ENCODE data around the gene CXorf65. TPM values are rescaled to one million over a fixed set of nuclear protein-coding genes. Genes with fewer than 3 reads are reported as not detected.

Gene CXorf65
- total RNA-seq (10 to 100 TPM; 71.9 to 82.3 TPM), total RNA-seq (0 to 1.4 (median 0.24) reads per million in 172 experiments)
- 9.6 TPM for polyA plus RNA-seq (2013, experiment 1 of 2)
- polyA plus RNA-seq (2013, experiment 2 of 2) = 18.8 TPM

- no peak for TF ChIP-seq CTCF (IDR thresholded peaks at IDR 0.05)
- peak within 1 kb of the TSS; percentile 98 for H3K4me3 Mint-ChIP-seq
- H3K27me3 ChIP-seq (ENCODE audit: control insufficient read depth in 1 of 2, insufficient read depth in 2 of 2, low read length in 2 of 2) = no peaks in the 10 kb centered on the region
- no peaks in the 10 kb centered on the region for H3K9me3 Mint-ChIP-seq
- no peaks in the 10 kb centered on the region for H3K27me3 Mint-ChIP-seq
- H3K36me3 Mint-ChIP-seq (ENCODE audit: low read depth) = peaks cover 58% of the 10 kb centered on the region
- DNase-seq (peak in 4 of 14 experiments; percentile 16 to 54 (median 46)), ATAC-seq (ENCODE audit: poor library complexity) (no peak)
- H3K9me3 ChIP-seq (ENCODE audit: control insufficient read depth in 1 of 2, insufficient read depth in 1 of 2, low read length in 2 of 2) = no peaks in the 10 kb centered on the region
- peak within 1 kb of the TSS; percentile 55 to 96 for H3K27ac ChIP-seq (ENCODE audit: low read depth in 1 of 2, low read length in 2 of 2)
- H3K27ac Mint-ChIP-seq = peak within 1 kb of the TSS; percentile 99
- CTCF ChIA-PET = interaction anchor here (0.6 kb wide), 1 partner anchor 189 kb away, joined by 3 read pairs; no protein-coding TSS in a partner anchor
- intact Hi-C loops (cut with DNase I, micrococcal nuclease) = no loop called here
- peaks cover 76% of the 10 kb centered on the region for H3K4me1 ChIP-seq (ENCODE audit: insufficient read depth, low read length)
- H3K4me1 Mint-ChIP-seq (ENCODE audit: low read depth) = peaks cover 72% of the 10 kb centered on the region
- peak within 1 kb of the TSS; percentile 93 for H3K4me3 ChIP-seq (ENCODE audit: low read length)
- peaks cover 37% of the 10 kb centered on the region for H3K36me3 ChIP-seq (ENCODE audit: insufficient read depth, low read length)
- POLR2A ChIA-PET = interaction anchor here (1.3 to 3.2 kb wide), 3 partner anchors 12 to 76 kb away, joined by 3 to 40 read pairs (median 7); partner anchors contain the start of gene MED12
Measured at GRCh38 chrX:71106427-71106826, at the start of gene CXorf65. CXorf65 (minus strand) TSS chrX:71106740; CDS start chrX:71106556, 184 bp downstream.

- H3K4me3 Mint-ChIP-seq = no peak overlapping the region
- Histone ChIP-seq H3K36me3 (ENCODE audit: insufficient read depth, low read length) (peaks cover 2% of the 10 kb centered on the region), H3K27ac (ENCODE audit: low read depth in 1 of 2, low read length in 2 of 2) (no peak overlapping the region), H3K27me3 (ENCODE audit: control insufficient read depth in 1 of 2, insufficient read depth in 2 of 2, low read length in 2 of 2) (no peaks in the 10 kb centered on the region), H3K9me3 (ENCODE audit: control insufficient read depth in 1 of 2, insufficient read depth in 1 of 2, low read length in 2 of 2) (no peaks in the 10 kb centered on the region), H3K4me1 (ENCODE audit: insufficient read depth, low read length) (peaks cover 5% of the 10 kb centered on the region), H3K4me3 (ENCODE audit: low read length) (no peak overlapping the region)
- no peak for DNase-seq
- H3K4me1 Mint-ChIP-seq (ENCODE audit: low read depth) = peaks cover 11% of the 10 kb centered on the region
- ChIA-PET CTCF (no interaction called here), POLR2A (no interaction called here)
- ATAC-seq (ENCODE audit: poor library complexity) = no peak
- H3K27ac Mint-ChIP-seq = no peak overlapping the region
- peaks cover 13% of the 10 kb centered on the region for H3K36me3 Mint-ChIP-seq (ENCODE audit: low read depth)
- intact Hi-C loops (cut with DNase I, micrococcal nuclease) = no loop called here
- TF ChIP-seq CTCF (IDR thresholded peaks at IDR 0.05) = no peak
- H3K27me3 Mint-ChIP-seq = no peaks in the 10 kb centered on the region
- H3K9me3 Mint-ChIP-seq = no peaks in the 10 kb centered on the region
Measured at GRCh38 chrX:71154641-71155040, 48.1 kb upstream of the CXorf65 start.

- no peak for TF ChIP-seq CTCF (IDR thresholded peaks at IDR 0.05)
- no peaks in the 10 kb centered on the region for H3K27me3 Mint-ChIP-seq
- no peak overlapping the region for H3K27ac Mint-ChIP-seq
- ATAC-seq (ENCODE audit: poor library complexity) (no peak), DNase-seq (no peak)
- H3K36me3 ChIP-seq (ENCODE audit: insufficient read depth, low read length) = peaks cover 2% of the 10 kb centered on the region
- intact Hi-C loops (cut with DNase I, micrococcal nuclease) = no loop called here
- no peak overlapping the region for H3K4me3 ChIP-seq (ENCODE audit: low read length)
- no peaks in the 10 kb centered on the region for H3K27me3 ChIP-seq (ENCODE audit: control insufficient read depth in 1 of 2, insufficient read depth in 2 of 2, low read length in 2 of 2)
- H3K36me3 Mint-ChIP-seq (ENCODE audit: low read depth) = peaks cover 10% of the 10 kb centered on the region
- H3K9me3 ChIP-seq (ENCODE audit: control insufficient read depth in 1 of 2, insufficient read depth in 1 of 2, low read length in 2 of 2) = no peaks in the 10 kb centered on the region
- POLR2A ChIA-PET = no interaction called here
- CTCF ChIA-PET = no interaction called here
- H3K27ac ChIP-seq (ENCODE audit: low read depth in 1 of 2, low read length in 2 of 2) = no peak overlapping the region
- no peak overlapping the region for H3K4me3 Mint-ChIP-seq
- peaks cover under 1% of the 10 kb centered on the region for H3K4me1 ChIP-seq (ENCODE audit: insufficient read depth, low read length)
- peaks cover 7% of the 10 kb centered on the region for H3K4me1 Mint-ChIP-seq (ENCODE audit: low read depth)
- H3K9me3 Mint-ChIP-seq = no peaks in the 10 kb centered on the region
Measured at GRCh38 chrX:71154196-71154595, 47.7 kb upstream of the CXorf65 start.

All from CD4-positive, alpha-beta T cell (primary cell).